ENCODE results near the gene CHRNA9.

- TF ChIP-seq CTCF (IDR thresholded peaks at IDR 0.05) (no peak), POLR2A (IDR thresholded peaks at IDR 0.05) (no peak)
Observed at GRCh38 chr4:40340030-40340429, 4.9 kb downstream of the CHRNA9 start.
